ENCODE results near the gene GAB1. TPM values are rescaled to one million over a fixed set of nuclear protein-coding genes. Genes with fewer than 3 reads are reported as not detected.

The GAB1 gene
- polyA plus RNA-seq (ENCODE audit: low read depth in 6 of 6), result 10 to 100 TPM in 2 of 6 donors, 1 to 10 TPM in 4; 4.3 to 14.5 (median 7.5) TPM

DNA sequence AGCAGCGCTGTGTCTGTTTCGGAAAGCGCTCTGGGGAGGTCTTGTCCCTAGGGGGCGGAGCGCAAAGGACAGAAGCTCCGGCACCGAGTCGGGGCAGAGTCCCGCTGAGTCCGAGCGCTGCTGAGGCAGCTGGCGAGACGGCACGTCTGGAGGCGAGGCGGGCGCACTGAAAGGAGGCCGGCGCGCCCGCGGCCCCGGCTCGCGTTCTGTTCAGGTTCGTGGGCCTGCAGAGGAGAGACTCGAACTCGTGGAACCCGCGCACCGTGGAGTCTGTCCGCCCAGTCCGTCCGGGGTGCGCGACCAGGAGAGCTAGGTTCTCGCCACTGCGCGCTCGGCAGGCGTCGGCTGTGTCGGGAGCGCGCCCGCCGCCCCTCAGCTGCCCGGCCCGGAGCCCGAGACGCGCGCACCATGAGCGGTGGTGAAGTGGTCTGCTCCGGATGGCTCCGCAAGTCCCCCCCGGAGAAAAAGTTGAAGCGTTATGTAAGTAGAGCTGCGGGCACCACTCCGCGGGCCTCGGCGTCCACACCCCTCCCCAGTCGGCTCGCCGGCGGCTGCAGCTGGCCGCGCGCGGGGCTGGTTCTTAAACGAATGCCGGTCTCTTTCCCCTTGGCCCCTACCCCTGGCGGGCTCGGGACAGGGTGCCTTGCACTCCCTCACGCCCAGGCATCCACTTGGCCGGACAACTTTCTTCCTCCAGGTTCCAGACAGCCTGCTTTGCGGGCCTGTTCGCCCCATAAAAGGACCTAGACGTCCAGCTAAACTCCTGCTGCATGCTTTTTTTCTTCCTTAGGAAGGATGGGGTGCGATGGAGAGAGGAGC, at the start of gene GAB1:
Gene GAB1, plus strand, starts transcription at position 96 of the 819 bp plus-strand sequence. Its CDS starts 313 bp downstream, at position 409.
- no peaks in the 10 kb centered on the region for H3K9me3 Mint-ChIP-seq
- H3K4me1 Mint-ChIP-seq, result peaks cover 21 to 47% (median 41%) of the 10 kb centered on the region in 3 donors
- no peaks in the 10 kb centered on the region for H3K27me3 Mint-ChIP-seq
- H3K36me3 Mint-ChIP-seq, result no peaks in the 10 kb centered on the region
- peak; percentile 69 to 70 for ATAC-seq (ENCODE audit: low read depth in 2 of 2)
- peak; percentile 49 for DNase-seq
- H3K4me3 Mint-ChIP-seq, result peak within 1 kb of the TSS; percentile 89 to 100 (median 99)
- H3K27ac Mint-ChIP-seq, result peak within 1 kb of the TSS; percentile 81 to 96 (median 87)

GRCh38 chr4:143287572-143287923, 49.1 kb upstream of the GAB1 start:
- H3K4me1 Mint-ChIP-seq, result peaks cover 0 to 2% (median 0%) of the 10 kb centered on the region in 3 donors
- no peak overlapping the region for H3K27ac Mint-ChIP-seq
- no peaks in the 10 kb centered on the region for H3K36me3 Mint-ChIP-seq
- H3K9me3 Mint-ChIP-seq, result no peaks in the 10 kb centered on the region
- no peak for DNase-seq
- no peak for ATAC-seq (ENCODE audit: low read depth in 2 of 2)
- H3K4me3 Mint-ChIP-seq, result no peak overlapping the region
- H3K27me3 Mint-ChIP-seq, result no peaks in the 10 kb centered on the region

DNA sequence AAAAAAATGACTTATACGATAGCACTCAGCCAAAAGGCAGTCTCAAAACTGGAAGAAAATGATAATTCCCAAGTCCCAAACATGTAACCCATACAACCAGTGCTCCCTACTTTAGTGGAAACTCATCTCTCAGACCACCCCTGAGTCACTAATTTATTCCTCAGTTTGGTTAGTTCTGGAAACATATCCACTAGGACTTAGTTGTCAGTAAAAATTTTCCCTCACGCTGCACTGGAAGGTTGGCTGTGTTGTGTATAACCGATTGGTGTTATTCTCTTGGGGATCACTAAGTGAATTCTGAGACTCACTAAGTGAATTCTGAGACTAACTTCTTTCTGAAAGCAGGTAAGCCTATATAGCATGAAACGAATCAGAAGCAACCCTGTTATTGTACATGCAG, 48.5 kb upstream of the GAB1 start:
- Mint-ChIP-seq H3K27me3 (no peaks in the 10 kb centered on the region), H3K4me1 (peaks cover 0 to 2% (median 0%) of the 10 kb centered on the region in 3 donors), H3K9me3 (no peaks in the 10 kb centered on the region), H3K36me3 (no peaks in the 10 kb centered on the region), H3K27ac (no peak overlapping the region), H3K4me3 (no peak overlapping the region)
- ATAC-seq (ENCODE audit: low read depth in 2 of 2) (no peak), DNase-seq (no peak)

DNA sequence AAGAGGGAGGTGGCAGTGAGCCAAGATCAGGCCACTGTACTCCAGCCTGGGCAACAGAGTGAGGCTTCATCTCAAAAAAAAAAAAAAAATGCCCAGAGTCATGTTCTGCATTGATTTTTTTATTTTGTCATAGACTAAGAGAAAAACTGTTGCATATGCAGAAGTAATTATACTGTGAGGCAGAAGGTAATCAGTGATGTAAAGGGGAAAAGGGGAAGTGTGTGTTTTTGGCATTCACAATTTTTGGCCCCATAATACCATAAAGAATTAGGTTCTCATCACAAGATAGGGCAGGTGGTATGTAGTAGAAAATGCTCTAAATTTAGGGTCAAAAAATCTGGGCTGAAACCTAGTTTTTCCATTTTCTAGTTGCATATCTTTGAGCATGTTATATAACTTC, 47.3 kb upstream of the GAB1 start:
- Mint-ChIP-seq H3K4me3 (no peak overlapping the region), H3K9me3 (no peaks in the 10 kb centered on the region), H3K27ac (no peak overlapping the region), H3K27me3 (no peaks in the 10 kb centered on the region), H3K36me3 (no peaks in the 10 kb centered on the region), H3K4me1 (peaks cover 0 to 2% (median 0%) of the 10 kb centered on the region in 3 donors)
- DNase-seq (no peak), ATAC-seq (ENCODE audit: low read depth in 2 of 2) (peak; percentile 67 to 80)

DNA sequence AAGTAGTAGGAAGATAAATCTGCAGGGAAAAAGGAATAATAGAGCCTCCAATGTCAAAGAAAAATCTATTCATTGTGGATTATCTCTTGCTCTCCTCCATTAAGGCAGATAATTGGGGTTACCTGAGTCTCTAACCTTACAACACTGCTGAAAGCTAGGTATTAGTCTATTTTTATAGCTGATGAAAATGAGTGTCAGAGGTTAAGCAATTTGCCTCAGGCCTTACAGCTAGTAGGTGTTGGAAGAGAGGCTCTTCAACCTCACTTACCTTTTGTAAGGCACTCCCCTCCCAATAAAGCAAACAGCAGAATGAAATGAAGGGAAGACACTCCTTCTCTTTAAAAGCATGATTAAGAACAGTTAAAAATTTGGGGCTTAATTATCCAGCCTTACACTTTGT, 45.4 kb upstream of the GAB1 start:
- peaks cover 0 to 2% (median 0%) of the 10 kb centered on the region in 3 donors for H3K4me1 Mint-ChIP-seq
- no peaks in the 10 kb centered on the region for H3K27me3 Mint-ChIP-seq
- no peak overlapping the region for H3K4me3 Mint-ChIP-seq
- H3K27ac Mint-ChIP-seq, result no peak overlapping the region
- DNase-seq (no peak), ATAC-seq (ENCODE audit: low read depth in 2 of 2) (no peak)
- no peaks in the 10 kb centered on the region for H3K36me3 Mint-ChIP-seq
- H3K9me3 Mint-ChIP-seq, result peaks cover 0 to 3% (median 0%) of the 10 kb centered on the region in 7 donors

- Mint-ChIP-seq H3K4me3 (no peak overlapping the region), H3K27ac (peak overlapping the region in 1 of 6 donors; percentile 33), H3K9me3 (peaks cover 0 to 3% (median 0%) of the 10 kb centered on the region in 7 donors), H3K27me3 (no peaks in the 10 kb centered on the region), H3K4me1 (peaks cover 0 to 2% (median 0%) of the 10 kb centered on the region in 3 donors), H3K36me3 (no peaks in the 10 kb centered on the region)
- DNase-seq, result no peak
- no peak for ATAC-seq (ENCODE audit: low read depth in 2 of 2)
These were observed 43.8 kb upstream of the GAB1 start for GRCh38 chr4:143292858-143293257.

DNA sequence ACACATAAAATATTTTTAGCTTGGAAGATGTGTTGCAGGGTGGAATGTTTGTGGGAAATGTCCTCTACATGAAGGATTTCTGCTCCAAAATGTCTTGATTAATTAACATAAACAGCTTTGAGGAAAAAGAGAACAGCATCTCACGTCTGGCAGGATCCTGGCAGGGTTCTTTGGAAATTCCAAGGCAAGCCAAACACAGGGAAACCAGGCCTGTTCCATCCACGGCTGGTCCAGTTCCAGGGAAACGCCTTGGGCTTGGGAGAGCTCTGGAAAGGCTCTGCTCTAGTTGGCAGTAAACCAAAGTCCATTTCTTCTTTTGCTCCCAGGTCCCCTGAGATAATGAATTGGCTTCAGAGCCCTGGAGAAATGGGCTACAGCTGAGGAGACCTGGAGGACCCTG, 42.4 kb upstream of the GAB1 start:
- H3K4me1 Mint-ChIP-seq, result peaks cover 0 to under 1% (median 0%) of the 10 kb centered on the region in 3 donors
- H3K4me3 Mint-ChIP-seq, result no peak overlapping the region

GRCh38 chr4:143294710-143295275, 41.9 kb upstream of the GAB1 start:
- Mint-ChIP-seq H3K4me3 (no peak overlapping the region), H3K9me3 (peaks cover 0 to 3% (median 0%) of the 10 kb centered on the region in 7 donors), H3K36me3 (no peaks in the 10 kb centered on the region), H3K4me1 (no peaks in the 10 kb centered on the region), H3K27ac (no peak overlapping the region), H3K27me3 (peaks cover 0 to 8% (median 0%) of the 10 kb centered on the region in 3 donors)
- no peak for DNase-seq
- ATAC-seq (ENCODE audit: low read depth in 2 of 2), result no peak

More for the DNA sequence above, 42.4 kb upstream of the GAB1 start:
- no peak overlapping the region for H3K27ac Mint-ChIP-seq
- ATAC-seq (ENCODE audit: low read depth in 2 of 2) (no peak), DNase-seq (no peak)
- H3K36me3 Mint-ChIP-seq, result no peaks in the 10 kb centered on the region
- H3K9me3 Mint-ChIP-seq, result peaks cover 0 to 3% (median 0%) of the 10 kb centered on the region in 7 donors
- H3K27me3 Mint-ChIP-seq, result peaks cover 0 to 4% (median 0%) of the 10 kb centered on the region in 3 donors

- H3K9me3 Mint-ChIP-seq, result peaks cover 0 to 3% (median 0%) of the 10 kb centered on the region in 7 donors
- H3K36me3 Mint-ChIP-seq, result no peaks in the 10 kb centered on the region
- no peak overlapping the region for H3K27ac Mint-ChIP-seq
These were observed 40.1 kb upstream of the GAB1 start for GRCh38 chr4:143296397-143297067.

DNA sequence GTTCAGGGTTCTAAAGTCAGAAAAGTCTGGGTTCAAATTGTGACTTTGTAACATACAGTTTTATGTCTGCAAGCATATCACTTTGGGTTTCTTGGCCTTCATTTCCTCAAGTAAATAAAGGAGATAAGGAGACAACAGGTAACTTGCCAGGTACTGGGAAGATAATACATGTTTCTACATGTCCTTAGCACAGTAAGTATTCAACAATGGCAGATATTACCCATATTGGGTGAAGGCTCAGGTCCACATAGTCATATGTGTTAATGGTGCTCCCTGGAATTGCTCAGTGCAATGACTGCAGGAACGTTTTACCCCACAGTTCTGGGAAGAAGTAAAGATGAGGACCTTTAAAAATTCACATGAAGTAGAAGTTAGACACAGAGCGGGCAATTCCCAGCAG, 35.8 kb upstream of the GAB1 start:
- no peak overlapping the region for H3K4me3 Mint-ChIP-seq
- peaks cover 0 to 15% (median 4%) of the 10 kb centered on the region in 3 donors for H3K27me3 Mint-ChIP-seq
- ATAC-seq (ENCODE audit: low read depth in 2 of 2) (no peak), DNase-seq (no peak)
- no peak overlapping the region for H3K27ac Mint-ChIP-seq
- no peaks in the 10 kb centered on the region for H3K36me3 Mint-ChIP-seq
- no peaks in the 10 kb centered on the region for H3K9me3 Mint-ChIP-seq
- H3K4me1 Mint-ChIP-seq, result no peaks in the 10 kb centered on the region

More at GRCh38 chr4:143296397-143297067, 40.1 kb upstream of the GAB1 start:
- DNase-seq (no peak), ATAC-seq (ENCODE audit: low read depth in 2 of 2) (no peak)
- H3K4me3 Mint-ChIP-seq, result no peak overlapping the region
- no peaks in the 10 kb centered on the region for H3K4me1 Mint-ChIP-seq
- peaks cover 0 to 15% (median 4%) of the 10 kb centered on the region in 3 donors for H3K27me3 Mint-ChIP-seq

- no peak for ATAC-seq (ENCODE audit: low read depth in 2 of 2)
- H3K27me3 Mint-ChIP-seq, result peaks cover 0 to 15% (median 4%) of the 10 kb centered on the region in 3 donors
- no peaks in the 10 kb centered on the region for H3K36me3 Mint-ChIP-seq
- H3K4me1 Mint-ChIP-seq, result no peaks in the 10 kb centered on the region
- DNase-seq, result no peak
- no peak overlapping the region for H3K4me3 Mint-ChIP-seq
- no peaks in the 10 kb centered on the region for H3K9me3 Mint-ChIP-seq
- H3K27ac Mint-ChIP-seq, result no peak overlapping the region
These were observed 34.1 kb upstream of the GAB1 start for GRCh38 chr4:143302536-143302935.

- Mint-ChIP-seq H3K27me3 (no peaks in the 10 kb centered on the region), H3K9me3 (no peaks in the 10 kb centered on the region), H3K27ac (no peak overlapping the region), H3K36me3 (no peaks in the 10 kb centered on the region), H3K4me3 (no peak overlapping the region), H3K4me1 (no peaks in the 10 kb centered on the region)
- ATAC-seq (ENCODE audit: low read depth in 2 of 2) (no peak), DNase-seq (no peak)
These were observed 29.9 kb upstream of the GAB1 start for GRCh38 chr4:143306788-143307187.

- H3K4me1 Mint-ChIP-seq, result no peaks in the 10 kb centered on the region
- DNase-seq, result no peak
These were observed 29.1 kb upstream of the GAB1 start for GRCh38 chr4:143307531-143307930.

More at GRCh38 chr4:143307531-143307930, 29.1 kb upstream of the GAB1 start:
- ATAC-seq (ENCODE audit: low read depth in 2 of 2), result no peak
- Mint-ChIP-seq H3K4me3 (no peak overlapping the region), H3K36me3 (no peaks in the 10 kb centered on the region), H3K27ac (peak overlapping the region in 1 of 6 donors; percentile 2), H3K9me3 (no peaks in the 10 kb centered on the region), H3K27me3 (no peaks in the 10 kb centered on the region)

Data from naive B cell (primary cell).